ENCODE measurements around the gene GTPBP4. TPM values are rescaled to one million over a fixed set of nuclear protein-coding genes. Genes with fewer than 3 reads are reported as not detected.

The GTPBP4 gene
- total RNA-seq, 1 experiment from 2014 or later: 62.5 TPM

DNA sequence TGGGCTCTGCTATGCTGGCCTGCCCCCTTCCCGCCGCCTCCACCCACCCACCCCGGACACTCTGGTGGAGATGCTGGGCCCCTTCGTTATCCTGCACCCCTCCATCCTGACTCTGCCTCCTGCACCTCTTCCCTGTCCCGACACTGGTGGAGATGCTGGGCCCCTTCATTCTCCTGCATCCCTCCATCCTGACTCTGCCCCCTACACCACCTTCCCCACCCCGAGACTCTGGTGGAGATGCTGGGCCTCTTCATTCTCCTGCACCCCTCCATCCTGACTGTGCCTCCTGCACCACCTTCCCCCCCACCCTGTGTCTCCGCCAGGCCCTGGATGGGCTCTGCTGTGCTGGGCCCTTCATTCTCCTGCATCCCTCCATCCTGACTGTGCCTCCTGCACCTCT is 22.5 kb downstream of the GTPBP4 start:
- Histone ChIP-seq H3K27ac (no peak overlapping the region), H3K4me3 (no peak overlapping the region), H3F3A (ENCODE audit: insufficient read depth, low read depth) (no peaks in the 10 kb centered on the region), H3K79me2 (ENCODE audit: low read depth) (no peaks in the 10 kb centered on the region), H4K20me1 (ENCODE audit: insufficient read depth) (peaks cover 4% of the 10 kb centered on the region; the same call in 1 of the 2 replicates), H3K27me3 (ENCODE audit: insufficient read depth, low read depth) (no peaks in the 10 kb centered on the region), H3K4me1 (replicated peaks; ENCODE audit: insufficient read depth) (no peaks in the 10 kb centered on the region), H3K4me2 (no peak overlapping the region), H2AFZ (no peak overlapping the region), H3K9me3 (ENCODE audit: insufficient read depth, low read depth) (no peaks in the 10 kb centered on the region), H3K9me2 (ENCODE audit: insufficient read depth) (no peaks in the 10 kb centered on the region), H3K36me3 (ENCODE audit: low read depth) (peaks cover 23% of the 10 kb centered on the region)
- POLR2A ChIA-PET (ENCODE audit: unreplicated experiment): no interaction called here
- DNase-seq: no peak
- no peak for TF ChIP-seq EZH2 (IDR thresholded peaks at IDR 0.05; ENCODE audit: low read depth)
- TF ChIP-seq, protein P1, sequence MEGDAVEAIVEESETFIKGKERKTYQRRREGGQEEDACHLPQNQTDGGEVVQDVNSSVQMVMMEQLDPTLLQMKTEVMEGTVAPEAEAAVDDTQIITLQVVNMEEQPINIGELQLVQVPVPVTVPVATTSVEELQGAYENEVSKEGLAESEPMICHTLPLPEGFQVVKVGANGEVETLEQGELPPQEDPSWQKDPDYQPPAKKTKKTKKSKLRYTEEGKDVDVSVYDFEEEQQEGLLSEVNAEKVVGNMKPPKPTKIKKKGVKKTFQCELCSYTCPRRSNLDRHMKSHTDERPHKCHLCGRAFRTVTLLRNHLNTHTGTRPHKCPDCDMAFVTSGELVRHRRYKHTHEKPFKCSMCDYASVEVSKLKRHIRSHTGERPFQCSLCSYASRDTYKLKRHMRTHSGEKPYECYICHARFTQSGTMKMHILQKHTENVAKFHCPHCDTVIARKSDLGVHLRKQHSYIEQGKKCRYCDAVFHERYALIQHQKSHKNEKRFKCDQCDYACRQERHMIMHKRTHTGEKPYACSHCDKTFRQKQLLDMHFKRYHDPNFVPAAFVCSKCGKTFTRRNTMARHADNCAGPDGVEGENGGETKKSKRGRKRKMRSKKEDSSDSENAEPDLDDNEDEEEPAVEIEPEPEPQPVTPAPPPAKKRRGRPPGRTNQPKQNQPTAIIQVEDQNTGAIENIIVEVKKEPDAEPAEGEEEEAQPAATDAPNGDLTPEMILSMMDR (conservative IDR thresholded peaks at IDR 0.05): no peak
- intact Hi-C loops (cut with micrococcal nuclease; ENCODE audit: unreplicated experiment): no loop called here
- BruUV-seq (replicated peaks): no TSS peak
- CTCF ChIA-PET: no interaction called here

DNA sequence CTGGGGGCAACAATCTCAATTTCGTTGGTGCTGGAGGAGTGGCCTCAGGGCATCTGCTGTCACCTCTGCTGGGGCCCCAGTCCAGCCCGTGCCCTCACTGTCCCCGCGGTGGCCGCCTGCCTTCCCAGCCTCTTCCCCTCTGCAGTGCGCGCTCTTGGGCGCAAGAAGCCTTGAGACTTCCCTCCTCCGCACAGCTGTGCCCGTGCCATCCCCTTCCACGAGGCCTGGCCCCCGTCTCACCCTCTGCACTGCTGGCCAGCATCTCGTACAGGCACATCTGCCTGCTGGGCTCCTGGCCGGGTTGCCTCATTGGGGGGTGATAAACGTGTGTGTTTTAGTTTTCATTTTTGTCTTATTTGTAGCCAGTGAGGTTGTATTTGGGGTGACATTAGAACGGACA is 23.5 kb downstream of the GTPBP4 start:
- Histone ChIP-seq H3K36me3 (ENCODE audit: low read depth) (peaks cover 23% of the 10 kb centered on the region), H4K20me1 (ENCODE audit: insufficient read depth) (peaks cover 4% of the 10 kb centered on the region; the same call in 1 of the 2 replicates)
- CTCF ChIA-PET: no interaction called here

DNA sequence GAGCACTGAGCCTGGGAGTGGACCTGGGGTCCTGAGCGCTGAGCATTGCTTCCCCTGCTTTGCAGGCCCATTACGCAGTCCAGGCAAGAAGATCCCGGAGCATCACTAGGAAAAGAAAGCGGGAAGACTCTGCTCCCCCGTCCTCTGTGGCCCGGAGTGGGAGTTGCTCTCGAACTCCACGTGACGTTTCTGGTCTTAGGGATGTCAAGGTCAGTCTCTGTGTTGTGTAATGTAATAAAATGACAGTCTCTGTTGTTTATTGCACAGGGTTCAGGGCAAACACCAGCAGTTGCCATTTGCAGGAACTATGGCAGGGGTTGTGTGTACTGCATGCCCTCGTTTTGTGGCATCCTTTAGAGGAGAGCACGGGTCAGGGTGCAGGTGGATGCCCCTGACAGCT is 27.5 kb downstream of the GTPBP4 start:
- H3K36me3 ChIP-seq (ENCODE audit: low read depth): peaks cover 14% of the 10 kb centered on the region

More for the DNA sequence above, 23.5 kb downstream of the GTPBP4 start:
- H3K27me3 ChIP-seq (ENCODE audit: insufficient read depth, low read depth): no peaks in the 10 kb centered on the region
- no peak overlapping the region for H3K27ac ChIP-seq
- H3K79me2 ChIP-seq (ENCODE audit: low read depth): no peaks in the 10 kb centered on the region
- POLR2A ChIA-PET (ENCODE audit: unreplicated experiment): no interaction called here
- H2AFZ ChIP-seq: no peak overlapping the region
- TF ChIP-seq EZH2 (IDR thresholded peaks at IDR 0.05; ENCODE audit: low read depth): no peak
- TF ChIP-seq, protein P1 (conservative IDR thresholded peaks at IDR 0.05): no peak
- BruUV-seq (replicated peaks): no TSS peak
- no peaks in the 10 kb centered on the region for H3K4me1 ChIP-seq (replicated peaks; ENCODE audit: insufficient read depth)
- no peaks in the 10 kb centered on the region for H3F3A ChIP-seq (ENCODE audit: insufficient read depth, low read depth)
- no peak overlapping the region for H3K4me2 ChIP-seq
- H3K9me2 ChIP-seq (ENCODE audit: insufficient read depth): no peaks in the 10 kb centered on the region
- intact Hi-C loops (cut with micrococcal nuclease; ENCODE audit: unreplicated experiment): no loop called here
- H3K9me3 ChIP-seq (ENCODE audit: insufficient read depth, low read depth): no peaks in the 10 kb centered on the region
- no peak overlapping the region for H3K4me3 ChIP-seq
- DNase-seq: no peak

More for the DNA sequence above, 27.5 kb downstream of the GTPBP4 start:
- Histone ChIP-seq H3K4me3 (no peak overlapping the region), H3K79me2 (ENCODE audit: low read depth) (no peaks in the 10 kb centered on the region), H3K9me2 (ENCODE audit: insufficient read depth) (no peaks in the 10 kb centered on the region), H4K20me1 (ENCODE audit: insufficient read depth) (0 out of 2 replicates have a peak, but pooled peaks cover 6% of the 10 kb centered on the region), H3K4me1 (replicated peaks; ENCODE audit: insufficient read depth) (no peaks in the 10 kb centered on the region), H2AFZ (no peak overlapping the region), H3K4me2 (no peak overlapping the region), H3K27me3 (ENCODE audit: insufficient read depth, low read depth) (no peaks in the 10 kb centered on the region), H3K27ac (no peak overlapping the region), H3F3A (ENCODE audit: insufficient read depth, low read depth) (no peaks in the 10 kb centered on the region), H3K9me3 (ENCODE audit: insufficient read depth, low read depth) (no peaks in the 10 kb centered on the region)
- TF ChIP-seq, protein P1 (conservative IDR thresholded peaks at IDR 0.05): no peak
- no peak for TF ChIP-seq EZH2 (IDR thresholded peaks at IDR 0.05; ENCODE audit: low read depth)
- intact Hi-C loops (cut with micrococcal nuclease; ENCODE audit: unreplicated experiment): no loop called here
- DNase-seq: no peak
- CTCF ChIA-PET: interaction anchor here (0.7 kb wide), 1 partner anchor 37 kb away, joined by 5 read pairs; no protein-coding TSS in a partner anchor
- no TSS peak for BruUV-seq (replicated peaks)
- POLR2A ChIA-PET (ENCODE audit: unreplicated experiment): no interaction called here

All from PC-9 (cell line).